ENCODE data around the gene FOXO3. TPM values are rescaled to one million over a fixed set of nuclear protein-coding genes. Genes with fewer than 3 reads are reported as not detected.

The FOXO3 gene
- total RNA-seq, 4 donors from 2014 or later, result 111 to 293 (median 183) TPM

- in situ Hi-C loops (cut with MboI; ENCODE audit: low sequenced_read_pairs in 4 of 4), result no loop called here
- no peak for ATAC-seq
Observed at GRCh38 chr6:108610957-108611586, 50.4 kb downstream of the FOXO3 start.

GRCh38 chr6:108612852-108613251 lies 52.1 kb downstream of the FOXO3 start:
- in situ Hi-C loops (cut with MboI; ENCODE audit: low sequenced_read_pairs in 4 of 4) (no loop called here), intact Hi-C loops (cut with DNase I; ENCODE audit: low total_unique reads) (no loop called here)
- DNase-seq (no peak), ATAC-seq (no peak)
- H3K27ac ChIP-seq, result peak overlapping the region; percentile 12 to 80 (median 60)
- H3K27me3 ChIP-seq, result no peaks in the 10 kb centered on the region
- peaks cover 78 to 80% of the 10 kb centered on the region in 2 donors for H3K4me1 ChIP-seq
- no peaks in the 10 kb centered on the region for H3K36me3 ChIP-seq
- no peak overlapping the region for H3K4me3 ChIP-seq
- no peaks in the 10 kb centered on the region for H3K9me3 ChIP-seq
- TF ChIP-seq, protein P1, sequence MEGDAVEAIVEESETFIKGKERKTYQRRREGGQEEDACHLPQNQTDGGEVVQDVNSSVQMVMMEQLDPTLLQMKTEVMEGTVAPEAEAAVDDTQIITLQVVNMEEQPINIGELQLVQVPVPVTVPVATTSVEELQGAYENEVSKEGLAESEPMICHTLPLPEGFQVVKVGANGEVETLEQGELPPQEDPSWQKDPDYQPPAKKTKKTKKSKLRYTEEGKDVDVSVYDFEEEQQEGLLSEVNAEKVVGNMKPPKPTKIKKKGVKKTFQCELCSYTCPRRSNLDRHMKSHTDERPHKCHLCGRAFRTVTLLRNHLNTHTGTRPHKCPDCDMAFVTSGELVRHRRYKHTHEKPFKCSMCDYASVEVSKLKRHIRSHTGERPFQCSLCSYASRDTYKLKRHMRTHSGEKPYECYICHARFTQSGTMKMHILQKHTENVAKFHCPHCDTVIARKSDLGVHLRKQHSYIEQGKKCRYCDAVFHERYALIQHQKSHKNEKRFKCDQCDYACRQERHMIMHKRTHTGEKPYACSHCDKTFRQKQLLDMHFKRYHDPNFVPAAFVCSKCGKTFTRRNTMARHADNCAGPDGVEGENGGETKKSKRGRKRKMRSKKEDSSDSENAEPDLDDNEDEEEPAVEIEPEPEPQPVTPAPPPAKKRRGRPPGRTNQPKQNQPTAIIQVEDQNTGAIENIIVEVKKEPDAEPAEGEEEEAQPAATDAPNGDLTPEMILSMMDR (IDR thresholded peaks at IDR 0.05 in 4 of 5, conservative IDR thresholded peaks at IDR 0.05 in 1 of 5), result no peak
- TF ChIP-seq POLR2A (IDR thresholded peaks at IDR 0.05), result no peak

More at GRCh38 chr6:108610957-108611586, 50.4 kb downstream of the FOXO3 start:
- H3K9me3 ChIP-seq, result no peaks in the 10 kb centered on the region
- H3K27ac ChIP-seq, result peak overlapping the region; percentile 79 to 84 (median 82)
- H3K4me1 ChIP-seq, result peaks cover 78 to 80% of the 10 kb centered on the region in 2 donors
- TF ChIP-seq, protein P1 (IDR thresholded peaks at IDR 0.05 in 4 of 5, conservative IDR thresholded peaks at IDR 0.05 in 1 of 5), result no peak
- TF ChIP-seq POLR2A (IDR thresholded peaks at IDR 0.05), result no peak
- no peak for DNase-seq
- intact Hi-C loops (cut with DNase I; ENCODE audit: low total_unique reads), result no loop called here
- H3K36me3 ChIP-seq, result no peaks in the 10 kb centered on the region
- H3K27me3 ChIP-seq, result no peaks in the 10 kb centered on the region
- no peak overlapping the region for H3K4me3 ChIP-seq

GRCh38 chr6:108616544-108616943 lies 55.8 kb downstream of the FOXO3 start:
- Histone ChIP-seq H3K4me1 (peaks cover 80 to 81% of the 10 kb centered on the region in 2 donors), H3K9me3 (no peaks in the 10 kb centered on the region), H3K4me3 (no peak overlapping the region), H3K27me3 (no peaks in the 10 kb centered on the region), H3K36me3 (no peaks in the 10 kb centered on the region), H3K27ac (peak overlapping the region; percentile 58 to 74 (median 70))
- TF ChIP-seq, protein P1 (IDR thresholded peaks at IDR 0.05 in 4 of 5, conservative IDR thresholded peaks at IDR 0.05 in 1 of 5), result no peak
- TF ChIP-seq POLR2A (IDR thresholded peaks at IDR 0.05), result no peak
- ATAC-seq (peak in 1 of 2 donors; percentile 60), DNase-seq (no peak)
- intact Hi-C loops (cut with DNase I; ENCODE audit: low total_unique reads) (loop anchor here (5.0 kb wide), 1 partner anchor 36 kb away; no protein-coding TSS in a partner anchor), in situ Hi-C loops (cut with MboI; ENCODE audit: low sequenced_read_pairs in 4 of 4) (no loop called here)

DNA sequence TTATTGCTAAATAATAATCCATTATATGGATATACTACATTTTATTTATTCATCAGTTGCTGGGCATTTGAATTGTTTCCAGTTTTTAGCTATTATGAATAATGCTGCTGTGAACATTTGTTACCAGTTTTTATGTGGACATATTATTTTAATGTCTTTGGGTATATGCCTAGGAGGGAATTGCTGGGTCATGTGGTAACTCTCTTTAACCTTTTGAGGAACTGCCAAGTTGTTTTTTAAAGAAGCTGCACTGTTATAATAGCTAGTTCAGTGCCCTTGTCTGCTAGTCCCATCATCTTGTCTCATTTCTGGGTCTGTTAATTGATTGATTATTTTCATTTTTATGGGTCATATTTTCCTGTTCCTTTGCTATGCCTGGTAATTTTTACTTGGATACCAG lies 56.3 kb downstream of the FOXO3 start:
- ATAC-seq (no peak), DNase-seq (no peak)
- no peak overlapping the region for H3K4me3 ChIP-seq
- H3K4me1 ChIP-seq, result peaks cover 80 to 85% of the 10 kb centered on the region in 2 donors
- intact Hi-C loops (cut with DNase I; ENCODE audit: low total_unique reads), result loop anchor here (5.0 kb wide), 1 partner anchor 35 kb away; no protein-coding TSS in a partner anchor
- H3K27ac ChIP-seq, result peak overlapping the region; percentile 58 to 74 (median 70)
- H3K27me3 ChIP-seq, result no peaks in the 10 kb centered on the region
- H3K36me3 ChIP-seq, result no peaks in the 10 kb centered on the region
- TF ChIP-seq, protein P1 (IDR thresholded peaks at IDR 0.05 in 4 of 5, conservative IDR thresholded peaks at IDR 0.05 in 1 of 5), result no peak
- TF ChIP-seq POLR2A (IDR thresholded peaks at IDR 0.05), result no peak
- in situ Hi-C loops (cut with MboI; ENCODE audit: low sequenced_read_pairs in 4 of 4), result no loop called here
- no peaks in the 10 kb centered on the region for H3K9me3 ChIP-seq

Data from gastrocnemius medialis (tissue), 4 donors.